GM18951 (cell line): Measurements from ENCODE around the gene MAOA.

Source experiments
- POLR2A ChIP-seq: IDR thresholded peaks from 4 replicates; pipeline ENCODE4 v1.6.1; 2011; ENCODE audit warnings: mild to moderate bottlenecking; ENCODE audit not compliant: insufficient read length, insufficient read depth; ENCODE audit errors: extremely low read depth
- in situ Hi-C: fragments of 300-500 bp; cut with MboI; formaldehyde crosslinking; loops from one replicate; pipeline ENCODE4 v1.12.0; 2022; ENCODE audit warnings: low sequenced_read_pairs, mixed read lengths, inconsistent platforms; ENCODE audit not compliant: unreplicated experiment

Gene MAOA

DNA sequence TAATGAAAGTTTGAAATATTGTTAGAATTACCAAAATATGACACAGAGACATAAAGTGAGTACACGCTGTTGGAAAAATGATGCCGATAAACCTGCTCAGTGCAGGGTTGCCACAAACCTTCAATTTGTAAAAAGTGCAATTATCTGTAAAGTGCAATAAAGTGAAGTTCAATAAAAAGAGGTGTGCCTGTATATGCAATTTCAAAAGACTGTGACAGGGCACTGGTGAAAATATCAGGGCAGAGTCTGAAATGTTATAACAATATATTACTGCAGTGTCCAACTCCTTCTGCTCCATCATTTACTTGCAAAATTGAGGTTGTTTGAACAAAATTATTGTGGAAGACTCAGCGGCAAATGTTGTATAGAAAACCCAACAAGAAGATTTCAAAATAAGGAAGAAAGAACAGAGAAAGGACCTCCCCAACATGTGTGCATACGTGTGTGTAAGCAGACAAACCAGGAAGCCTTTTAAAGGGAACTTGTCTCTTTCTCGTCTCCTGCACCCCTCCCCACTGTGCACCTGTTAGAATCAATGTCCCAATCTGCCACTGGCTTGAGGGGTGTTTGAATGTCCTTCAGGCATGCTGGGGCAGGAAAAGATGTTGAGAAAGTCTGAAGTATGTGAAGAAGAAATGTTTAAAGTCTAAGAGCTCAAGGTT is 130.0 kb downstream of the MAOA start:
- TF ChIP-seq POLR2A = no peak
- in situ Hi-C loops = no loop called here
